OCI-LY3 (cell line): ENCODE measurements around the gene WNT7A.

Experiments
- EZH2phosphoT487 ChIP-seq: fragments of 200-600 bp; shearing (Covaris generic); IDR thresholded peaks from 2 replicates; pipeline ENCODE4 v1.6.1; 2018; ENCODE audit warnings: antibody characterized with exemption, mixed run types, low read depth
- TF ChIP-seq, protein P1 (sequence below): fragments of 200-600, 300-600 bp; sonication (generic); IDR thresholded peaks from 2 replicates; pipeline ENCODE4 v1.5.1; 2014; ENCODE audit warnings: antibody characterized with exemption, low read length, low read depth

DNA sequence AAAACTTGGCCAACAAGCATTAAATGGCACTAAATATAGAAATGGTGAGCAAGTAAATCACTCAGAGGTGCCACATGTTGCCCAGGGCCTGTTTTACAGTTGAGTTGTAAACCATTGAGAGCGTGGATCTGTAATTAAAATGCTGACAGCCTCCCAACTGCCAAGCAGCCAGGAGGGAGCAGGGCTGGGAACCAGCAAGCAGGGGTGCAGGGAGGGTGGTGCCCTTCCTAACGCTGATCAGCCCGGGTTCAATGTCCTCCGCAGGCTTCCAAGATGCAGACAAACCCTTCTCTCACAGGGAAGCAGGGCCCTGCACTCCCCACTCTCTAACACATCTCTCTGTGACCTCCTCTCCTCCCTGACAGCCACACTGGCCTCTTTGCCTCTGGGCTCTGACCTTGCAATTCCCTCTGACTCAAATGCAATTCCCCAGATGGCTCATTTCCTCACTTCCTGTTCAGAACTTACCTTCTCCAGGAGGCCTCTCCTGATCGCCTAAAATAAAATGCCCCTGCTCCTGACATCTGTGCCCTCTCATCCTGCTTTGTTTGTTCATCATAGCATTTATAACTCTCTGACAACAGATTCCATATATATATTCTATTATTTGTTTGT is 40.0 kb downstream of the WNT7A start:
- TF ChIP-seq, protein P1, sequence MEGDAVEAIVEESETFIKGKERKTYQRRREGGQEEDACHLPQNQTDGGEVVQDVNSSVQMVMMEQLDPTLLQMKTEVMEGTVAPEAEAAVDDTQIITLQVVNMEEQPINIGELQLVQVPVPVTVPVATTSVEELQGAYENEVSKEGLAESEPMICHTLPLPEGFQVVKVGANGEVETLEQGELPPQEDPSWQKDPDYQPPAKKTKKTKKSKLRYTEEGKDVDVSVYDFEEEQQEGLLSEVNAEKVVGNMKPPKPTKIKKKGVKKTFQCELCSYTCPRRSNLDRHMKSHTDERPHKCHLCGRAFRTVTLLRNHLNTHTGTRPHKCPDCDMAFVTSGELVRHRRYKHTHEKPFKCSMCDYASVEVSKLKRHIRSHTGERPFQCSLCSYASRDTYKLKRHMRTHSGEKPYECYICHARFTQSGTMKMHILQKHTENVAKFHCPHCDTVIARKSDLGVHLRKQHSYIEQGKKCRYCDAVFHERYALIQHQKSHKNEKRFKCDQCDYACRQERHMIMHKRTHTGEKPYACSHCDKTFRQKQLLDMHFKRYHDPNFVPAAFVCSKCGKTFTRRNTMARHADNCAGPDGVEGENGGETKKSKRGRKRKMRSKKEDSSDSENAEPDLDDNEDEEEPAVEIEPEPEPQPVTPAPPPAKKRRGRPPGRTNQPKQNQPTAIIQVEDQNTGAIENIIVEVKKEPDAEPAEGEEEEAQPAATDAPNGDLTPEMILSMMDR: no peak
- TF ChIP-seq EZH2phosphoT487: no peak
